DOHH2 (cell line): ENCODE data around the gene TRAFD1.

Experiments used
- H3F3A ChIP-seq: fragments of 200-600 bp; sonication (generic), shearing (Covaris generic); 2 replicates; pipeline ENCODE4 v1.6.0; 2016; ENCODE audit warnings: antibody characterized with exemption, mild to moderate bottlenecking; ENCODE audit not compliant: control insufficient read depth, insufficient read depth
- H3K27ac ChIP-seq: fragments of 200-600 bp; sonication (generic); 2 replicates; pipeline ENCODE4 v1.5.1; 2014; ENCODE audit warnings: low read depth, mild to moderate bottlenecking, low read length, moderate library complexity
- H3K27me3 ChIP-seq: fragments of 200-600 bp; sonication (generic); 2 replicates; pipeline ENCODE4 v1.6.1; 2014; ENCODE audit warnings: mild to moderate bottlenecking, low read length, mixed read lengths; ENCODE audit not compliant: control insufficient read depth
- H3K36me3 ChIP-seq: fragments of 200-600 bp; sonication (generic); 2 replicates; pipeline ENCODE4 v1.6.1; 2014; ENCODE audit warnings: mild to moderate bottlenecking, low read length, moderate library complexity, mixed read lengths; ENCODE audit not compliant: control insufficient read depth
- H3K4me1 ChIP-seq: fragments of 200-600 bp; sonication (generic); 2 replicates; pipeline ENCODE4 v1.6.1; 2014; ENCODE audit warnings: mild to moderate bottlenecking, low read length, mixed read lengths; ENCODE audit not compliant: control insufficient read depth
- H3K4me2 ChIP-seq: fragments of 200-600 bp; sonication (generic); 2 replicates; pipeline ENCODE4 v1.6.0; 2014; ENCODE audit warnings: mild to moderate bottlenecking, low read length, moderate library complexity
- H3K4me3 ChIP-seq: fragments of 200-600 bp; sonication (generic); 2 replicates; pipeline ENCODE4 v1.5.1; 2014; ENCODE audit warnings: mild to moderate bottlenecking, low read length, mixed read lengths
- H3K79me2 ChIP-seq: fragments of 200-600 bp; sonication (generic); 2 replicates; pipeline ENCODE4 v1.6.1; 2014; ENCODE audit warnings: mild to moderate bottlenecking, low read length, mixed read lengths; ENCODE audit not compliant: control insufficient read depth
- H3K9me2 ChIP-seq: fragments of 200-600 bp; sonication (generic); replicated peaks from 2 replicates; pipeline ENCODE4 v1.6.1; 2014; ENCODE audit warnings: mild to moderate bottlenecking, low read length, mixed read lengths; ENCODE audit not compliant: control insufficient read depth
- H3K9me3 ChIP-seq: fragments of 200-600 bp; sonication (generic); 2 replicates; pipeline ENCODE4 v1.6.1; 2014; ENCODE audit warnings: antibody characterized with exemption, low read length, mixed read lengths; ENCODE audit not compliant: control insufficient read depth, insufficient read depth
- H4K20me1 ChIP-seq: fragments of 200-600 bp; sonication (generic); 2 replicates; pipeline ENCODE4 v1.6.0; 2014; ENCODE audit warnings: low read depth, mild to moderate bottlenecking, antibody characterized with exemption, low read length, moderate library complexity; ENCODE audit not compliant: control insufficient read depth, insufficient read depth
- EZH2phosphoT487 ChIP-seq: fragments of 200-600 bp; sonication (generic); IDR thresholded peaks from 2 replicates; pipeline ENCODE4 v1.6.1; 2017; ENCODE audit warnings: borderline replicate concordance, mild to moderate bottlenecking, antibody characterized with exemption, low read length, moderate library complexity, mixed read lengths
- TF ChIP-seq, protein P1 (sequence below): fragments of 200-600 bp; sonication (generic); IDR thresholded peaks from one replicate; pipeline ENCODE4 v1.5.1; 2014; ENCODE audit warnings: antibody characterized with exemption, mild to moderate bottlenecking, low read depth, low read length; ENCODE audit not compliant: poor library complexity, severe bottlenecking

TRAFD1 gene

DNA sequence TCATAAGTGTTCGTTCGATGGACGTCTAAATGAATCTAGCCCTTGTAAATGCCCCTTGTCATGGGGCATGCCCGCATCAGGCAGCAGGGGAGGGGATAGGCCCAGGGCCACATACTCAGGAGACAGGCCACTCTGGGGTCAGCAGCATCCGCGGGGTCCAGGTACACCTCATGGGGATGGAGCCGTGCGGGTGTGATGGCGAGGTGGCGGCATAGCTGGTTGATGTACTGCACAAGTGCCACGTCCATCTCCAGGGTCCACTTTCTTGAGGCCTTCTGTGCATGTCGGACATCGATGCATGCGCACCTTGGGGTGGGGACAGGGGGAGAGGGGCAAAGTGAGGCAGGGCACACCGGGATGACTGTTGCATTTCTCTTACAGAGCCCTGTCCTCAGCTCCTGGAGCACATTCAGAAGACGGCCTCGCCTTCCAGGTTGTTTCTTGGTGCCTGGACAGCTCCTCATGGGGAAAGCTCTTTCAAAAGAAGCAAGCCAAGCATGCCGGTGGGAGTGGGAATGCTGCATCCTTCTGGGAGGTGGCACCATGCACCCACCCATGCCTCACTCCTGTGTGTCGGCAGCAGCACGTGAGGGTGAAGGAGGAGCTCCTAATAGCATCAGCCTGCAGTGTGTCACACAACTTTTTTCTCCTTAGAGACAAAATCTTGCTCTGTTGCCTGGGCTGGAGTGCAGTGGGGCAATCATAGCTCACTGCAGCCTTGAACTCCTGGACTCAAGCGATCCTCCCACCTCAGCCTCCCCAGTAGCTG, 47.4 kb downstream of the TRAFD1 start:
- Histone ChIP-seq H3K9me3 (no peaks in the 10 kb centered on the region), H3K4me1 (no peaks in the 10 kb centered on the region), H3K27me3 (no peaks in the 10 kb centered on the region), H4K20me1 (no peaks in the 10 kb centered on the region), H3K9me2 (no peaks in the 10 kb centered on the region), H3K4me2 (no peak overlapping the region), H3K36me3 (peaks cover 21% of the 10 kb centered on the region), H3K27ac (no peak overlapping the region), H3K4me3 (no peak overlapping the region), H3F3A (no peaks in the 10 kb centered on the region), H3K79me2 (no peaks in the 10 kb centered on the region)
- no peak for TF ChIP-seq EZH2phosphoT487
- TF ChIP-seq, protein P1, sequence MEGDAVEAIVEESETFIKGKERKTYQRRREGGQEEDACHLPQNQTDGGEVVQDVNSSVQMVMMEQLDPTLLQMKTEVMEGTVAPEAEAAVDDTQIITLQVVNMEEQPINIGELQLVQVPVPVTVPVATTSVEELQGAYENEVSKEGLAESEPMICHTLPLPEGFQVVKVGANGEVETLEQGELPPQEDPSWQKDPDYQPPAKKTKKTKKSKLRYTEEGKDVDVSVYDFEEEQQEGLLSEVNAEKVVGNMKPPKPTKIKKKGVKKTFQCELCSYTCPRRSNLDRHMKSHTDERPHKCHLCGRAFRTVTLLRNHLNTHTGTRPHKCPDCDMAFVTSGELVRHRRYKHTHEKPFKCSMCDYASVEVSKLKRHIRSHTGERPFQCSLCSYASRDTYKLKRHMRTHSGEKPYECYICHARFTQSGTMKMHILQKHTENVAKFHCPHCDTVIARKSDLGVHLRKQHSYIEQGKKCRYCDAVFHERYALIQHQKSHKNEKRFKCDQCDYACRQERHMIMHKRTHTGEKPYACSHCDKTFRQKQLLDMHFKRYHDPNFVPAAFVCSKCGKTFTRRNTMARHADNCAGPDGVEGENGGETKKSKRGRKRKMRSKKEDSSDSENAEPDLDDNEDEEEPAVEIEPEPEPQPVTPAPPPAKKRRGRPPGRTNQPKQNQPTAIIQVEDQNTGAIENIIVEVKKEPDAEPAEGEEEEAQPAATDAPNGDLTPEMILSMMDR: no peak

DNA sequence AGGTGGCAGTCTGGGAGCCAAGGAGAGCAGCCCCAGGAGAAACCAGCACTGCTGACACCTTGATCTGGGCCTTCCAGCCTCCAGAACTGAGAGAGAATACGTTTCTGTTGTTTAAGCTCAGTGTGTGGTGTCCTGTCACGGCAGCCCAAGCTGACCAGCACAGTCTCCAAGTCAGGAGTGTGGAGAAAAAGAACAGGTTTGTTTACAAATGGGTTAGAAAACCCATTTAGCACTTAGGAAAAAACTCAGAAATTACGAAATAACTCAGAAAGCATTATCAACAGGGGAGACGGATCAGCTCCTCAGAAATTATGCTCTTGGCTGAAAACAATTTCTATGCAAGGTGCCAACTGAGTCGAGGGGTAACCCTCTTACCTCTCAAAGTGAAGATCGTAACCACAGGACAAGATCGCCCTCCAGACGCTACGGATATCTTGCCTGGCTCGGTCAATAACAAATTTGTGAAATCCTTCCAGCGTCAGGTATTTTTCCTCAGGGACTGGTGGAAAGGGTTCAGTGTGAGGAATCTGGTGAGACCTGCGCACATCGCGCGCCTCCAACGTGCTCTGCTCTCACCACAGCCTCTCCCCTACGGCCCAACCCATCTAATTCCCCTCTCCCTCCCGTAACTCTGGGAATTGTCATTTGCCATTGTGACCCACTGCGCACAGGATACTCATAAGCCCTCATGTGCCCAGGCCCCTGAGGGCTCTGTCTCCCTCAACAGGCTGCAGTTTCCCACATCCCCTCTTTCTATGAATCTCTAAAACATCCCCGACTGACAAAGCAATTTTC, 50.2 kb downstream of the TRAFD1 start:
- Histone ChIP-seq H3F3A (no peaks in the 10 kb centered on the region), H3K79me2 (no peaks in the 10 kb centered on the region), H3K4me3 (no peak overlapping the region), H3K27me3 (no peaks in the 10 kb centered on the region), H3K4me1 (no peaks in the 10 kb centered on the region), H3K9me2 (no peaks in the 10 kb centered on the region), H3K36me3 (peaks cover 24% of the 10 kb centered on the region), H3K4me2 (no peak overlapping the region), H3K27ac (no peak overlapping the region), H4K20me1 (no peaks in the 10 kb centered on the region), H3K9me3 (no peaks in the 10 kb centered on the region)
- TF ChIP-seq, protein P1: no peak
- TF ChIP-seq EZH2phosphoT487: no peak

DNA sequence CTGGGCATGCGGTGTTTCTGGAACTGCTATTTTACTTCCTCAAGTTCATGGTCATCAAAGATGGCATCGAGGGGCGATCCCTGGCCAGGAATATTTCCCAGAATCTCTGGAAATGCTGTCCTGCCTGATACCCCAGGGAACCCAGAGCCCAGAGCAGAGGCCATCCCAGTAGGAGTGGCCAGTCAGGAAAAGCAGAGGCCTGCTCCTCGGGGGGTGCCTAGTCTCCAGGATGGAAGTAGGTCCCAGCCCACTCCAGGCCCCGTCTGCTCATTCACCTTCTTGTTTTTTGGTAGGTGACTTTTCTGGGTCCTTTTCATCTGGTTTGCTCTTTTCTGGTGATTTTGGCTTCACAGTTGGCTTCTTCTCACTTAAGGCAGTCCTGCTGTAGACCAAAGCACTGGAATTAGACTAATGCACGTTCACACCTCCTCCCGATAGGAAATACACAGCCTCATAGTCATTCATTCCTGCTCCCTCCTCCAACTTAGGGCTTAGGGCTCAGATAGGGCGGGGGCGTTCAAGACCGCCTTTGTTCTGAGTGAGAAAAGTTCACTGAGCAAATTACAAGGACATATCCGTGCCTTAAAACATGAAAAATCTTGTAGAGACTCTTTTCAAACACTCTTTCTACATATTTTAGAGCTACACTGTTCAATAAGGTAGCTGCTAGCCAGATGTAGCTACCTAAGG, 51.1 kb downstream of the TRAFD1 start:
- Histone ChIP-seq H3K4me2 (no peak overlapping the region), H3K79me2 (no peaks in the 10 kb centered on the region), H3K27me3 (no peaks in the 10 kb centered on the region), H4K20me1 (no peaks in the 10 kb centered on the region), H3K27ac (no peak overlapping the region), H3K36me3 (peaks cover 27% of the 10 kb centered on the region), H3F3A (no peaks in the 10 kb centered on the region), H3K9me2 (no peaks in the 10 kb centered on the region), H3K9me3 (no peaks in the 10 kb centered on the region), H3K4me3 (no peak overlapping the region), H3K4me1 (no peaks in the 10 kb centered on the region)
- TF ChIP-seq, protein P1: no peak
- no peak for TF ChIP-seq EZH2phosphoT487
